Globus pallidus (tissue), 1 donor: ENCODE results near the gene PNPLA2.
A peak's percentile ranks its signal among the peaks of the same experiment; 100 is the strongest.

Experiments
- DNase-seq: peaks from one replicate; pipeline ENCODE4 v3.0.0-alpha.2; 2015; ENCODE audit warnings: low spot score

PNPLA2 gene

GRCh38 chr11:844693-845644, 26.3 kb downstream of the PNPLA2 start:
- DNase-seq, result no peak

- DNase-seq, result no peak
Observed at GRCh38 chr11:845872-846495, 27.3 kb downstream of the PNPLA2 start.

DNA sequence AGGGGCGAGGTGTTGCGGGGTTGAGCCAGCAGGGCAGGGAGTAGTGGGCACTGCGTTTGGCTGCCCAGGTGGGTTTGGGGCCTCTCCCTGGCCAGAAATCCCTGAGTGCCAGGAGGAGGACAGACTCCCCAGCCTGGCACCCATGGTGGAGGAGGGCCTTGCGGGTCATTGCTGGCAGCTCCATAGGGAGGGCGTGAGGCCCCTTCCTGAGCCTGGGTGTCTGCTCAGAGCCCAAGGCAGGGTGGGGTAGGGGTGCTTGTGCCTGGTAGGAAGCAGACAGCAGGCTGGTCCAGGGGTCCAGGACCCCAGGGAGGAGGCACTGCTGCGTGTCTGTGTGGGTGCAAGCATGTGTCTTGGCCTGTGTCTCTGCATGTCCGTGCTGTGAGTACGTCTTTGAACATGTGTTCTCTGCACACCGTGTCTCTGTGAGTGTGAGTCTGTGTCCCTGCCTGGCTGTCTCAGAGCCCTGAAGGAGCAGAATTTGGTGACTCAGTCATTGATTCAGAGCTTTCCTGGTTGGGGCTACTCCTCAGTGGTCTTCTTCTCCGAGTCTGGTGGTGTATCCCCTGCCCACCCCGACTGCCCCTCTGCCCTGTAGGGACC, 27.9 kb downstream of the PNPLA2 start:
- DNase-seq, result no peak

DNA sequence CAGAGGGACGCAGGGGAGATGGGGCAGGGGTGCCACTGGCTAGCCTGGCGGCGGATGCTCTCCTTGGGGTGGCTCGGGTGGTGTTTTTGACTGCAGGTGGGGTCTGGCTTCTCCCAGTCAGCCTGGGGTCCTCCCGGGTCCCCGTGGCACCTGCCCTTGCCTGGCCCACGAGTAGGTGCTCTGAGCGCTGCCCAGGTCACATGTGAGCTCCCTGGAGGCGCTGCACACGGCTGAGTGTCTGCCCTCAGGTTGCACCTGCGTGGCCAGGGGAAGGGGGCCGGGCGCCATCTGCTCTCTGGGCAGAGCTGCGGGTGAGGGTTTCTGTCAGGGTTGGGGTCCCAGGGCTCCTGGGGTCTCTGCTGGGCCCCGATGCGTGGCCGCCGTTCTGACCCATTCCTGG, 29.2 kb downstream of the PNPLA2 start:
- DNase-seq, result no peak

DNA sequence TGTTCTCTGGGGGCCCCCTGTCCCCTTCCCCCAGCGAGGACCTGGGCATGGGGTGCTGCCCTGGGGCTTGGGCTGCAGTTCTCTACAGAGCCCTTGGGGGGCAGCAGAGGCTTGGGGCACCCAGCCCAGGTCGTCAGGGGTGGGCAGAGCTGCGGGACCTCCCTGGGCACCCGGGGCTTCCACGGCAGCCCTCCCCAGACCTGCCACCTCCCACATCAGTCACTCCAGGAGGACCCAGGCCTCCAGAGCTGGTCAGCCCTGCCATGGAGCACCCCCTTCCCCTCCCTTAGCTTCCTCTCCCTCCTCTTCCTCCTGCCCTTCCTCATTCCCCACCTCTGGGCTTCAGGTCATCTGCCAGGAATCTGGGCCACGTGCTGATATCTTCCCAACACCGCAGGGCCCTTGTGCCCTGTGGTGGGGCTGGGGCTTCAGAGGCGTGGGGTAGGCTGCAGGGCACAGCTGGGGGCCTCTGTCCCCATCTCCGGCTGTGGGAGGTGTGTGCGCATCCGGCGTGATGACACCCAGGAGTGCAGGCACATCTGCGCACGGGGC, 29.7 kb downstream of the PNPLA2 start:
- DNase-seq, result no peak

- no peak for DNase-seq
Observed at GRCh38 chr11:849104-849824, 30.6 kb downstream of the PNPLA2 start.

DNA sequence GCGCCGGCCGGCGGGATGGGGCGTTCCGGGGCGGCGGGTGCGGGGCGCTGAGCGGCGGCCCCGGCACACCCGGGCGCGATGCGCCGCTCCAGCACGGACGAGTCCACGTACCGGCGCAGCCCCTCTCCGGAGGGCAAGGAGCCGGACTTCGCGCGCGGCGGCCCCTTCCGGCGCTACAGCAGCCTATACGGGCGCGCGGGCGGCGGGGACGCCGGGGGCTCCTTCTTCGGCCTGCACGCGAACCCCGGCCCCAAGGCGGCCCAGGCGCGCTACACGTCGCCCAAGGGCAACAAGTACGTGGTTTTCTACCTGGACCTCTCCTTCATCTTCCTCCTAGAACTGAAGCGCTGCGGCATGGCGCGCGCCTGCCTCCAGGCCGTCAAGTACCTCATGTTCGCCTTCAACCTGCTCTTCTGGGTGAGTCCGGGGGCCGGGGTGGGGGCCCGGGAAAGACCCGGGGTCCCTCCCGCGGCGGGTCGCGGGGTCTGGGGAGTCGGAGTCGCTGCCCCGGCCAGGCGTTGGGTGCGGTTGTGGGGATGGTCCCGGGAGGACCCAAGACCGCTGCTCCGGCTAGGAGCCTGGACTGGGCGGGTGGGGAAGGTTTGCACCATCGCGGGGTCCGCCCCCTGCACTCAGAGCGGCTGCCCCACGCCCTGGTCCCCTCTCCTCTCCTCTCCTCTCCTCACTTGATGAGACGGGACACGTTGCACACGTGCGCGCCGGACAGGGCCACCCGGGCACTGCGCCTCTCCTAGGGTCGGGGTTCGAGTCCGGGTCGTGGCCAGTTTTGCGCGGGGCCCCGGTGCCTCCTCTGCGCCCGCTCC, 31.4 kb downstream of the PNPLA2 start:
- no peak for DNase-seq

- no peak for DNase-seq
Observed at GRCh38 chr11:850775-851763, 32.4 kb downstream of the PNPLA2 start.

- no peak for DNase-seq
Observed at GRCh38 chr11:852762-853161, 34.0 kb downstream of the PNPLA2 start.

DNA sequence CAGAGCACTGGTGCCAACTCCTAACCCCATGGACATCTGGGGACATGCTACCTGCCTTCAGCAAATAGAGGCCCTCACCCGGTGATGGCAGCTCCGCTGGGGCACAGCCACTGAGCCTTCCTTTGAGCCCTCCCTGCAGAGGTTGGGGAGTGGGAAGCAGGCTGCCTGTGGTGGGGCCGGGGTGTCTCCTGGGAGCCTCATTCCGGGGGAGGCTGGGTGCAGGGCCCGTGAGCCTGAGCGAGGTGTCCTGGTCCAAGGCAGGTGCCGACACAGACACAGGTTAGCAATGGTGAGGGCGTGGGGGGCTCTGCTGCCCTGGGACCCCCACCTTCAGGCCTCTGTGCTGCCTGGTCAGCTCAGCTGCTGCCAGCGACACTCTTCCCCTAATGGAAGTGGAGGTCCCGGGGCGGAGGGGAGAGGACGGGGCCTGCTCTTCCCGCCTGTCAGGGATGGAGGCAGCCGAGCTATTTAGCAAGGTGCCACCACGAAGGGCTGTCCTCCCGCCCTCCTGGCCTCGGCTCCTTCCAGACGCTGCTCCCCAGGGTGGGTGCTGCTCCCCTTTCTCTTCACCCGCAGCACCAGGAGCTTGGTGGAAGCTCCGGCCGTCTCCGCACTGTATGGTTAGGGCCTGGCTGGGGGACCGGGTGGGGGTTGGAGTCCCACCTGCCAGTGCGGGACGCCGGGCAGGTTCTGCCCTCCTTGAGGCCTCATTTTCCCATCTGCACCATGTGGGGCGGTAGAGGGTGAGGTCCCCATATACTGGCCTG, 35.2 kb downstream of the PNPLA2 start:
- DNase-seq, result no peak

DNA sequence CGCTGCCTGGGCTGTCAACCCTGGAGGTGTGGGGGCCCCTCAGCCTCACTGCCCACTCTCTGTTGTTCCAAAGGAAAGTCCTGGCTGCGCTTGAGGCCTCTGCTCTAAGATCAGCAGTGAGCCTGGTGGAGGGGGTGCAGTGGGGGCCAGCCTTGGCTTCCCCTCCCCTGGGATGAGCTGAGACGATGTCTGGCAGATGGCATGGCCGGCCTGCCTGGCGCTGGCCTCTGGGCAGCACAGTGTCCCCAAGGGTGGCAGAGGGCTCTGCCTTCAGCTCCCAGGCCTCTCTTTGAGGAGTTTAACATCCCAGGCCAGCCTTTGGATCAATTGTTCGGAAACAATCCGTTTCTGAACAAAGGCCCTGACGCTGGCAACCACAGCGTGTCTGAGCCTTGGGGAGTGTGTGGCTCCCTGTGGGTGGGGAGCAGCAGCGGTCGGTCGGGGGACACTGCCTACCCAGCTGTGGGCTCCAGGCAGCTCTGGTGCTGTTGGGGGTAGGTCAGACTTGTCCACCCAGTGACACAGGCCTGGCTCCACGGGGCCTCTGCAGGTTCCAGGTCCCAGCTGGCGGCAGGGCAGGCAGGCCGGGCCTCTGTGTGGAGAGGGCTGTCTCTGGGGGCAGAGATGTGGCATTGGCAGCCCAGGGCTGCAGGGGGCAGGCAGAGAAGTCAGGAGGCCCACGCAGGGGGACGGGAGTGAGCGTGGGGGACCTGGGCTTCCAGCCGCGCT, 36.1 kb downstream of the PNPLA2 start:
- no peak for DNase-seq

- no peak for DNase-seq
Observed at GRCh38 chr11:855330-855674, 36.6 kb downstream of the PNPLA2 start.

GRCh38 chr11:855796-856195, 37.1 kb downstream of the PNPLA2 start:
- no peak for DNase-seq

DNA sequence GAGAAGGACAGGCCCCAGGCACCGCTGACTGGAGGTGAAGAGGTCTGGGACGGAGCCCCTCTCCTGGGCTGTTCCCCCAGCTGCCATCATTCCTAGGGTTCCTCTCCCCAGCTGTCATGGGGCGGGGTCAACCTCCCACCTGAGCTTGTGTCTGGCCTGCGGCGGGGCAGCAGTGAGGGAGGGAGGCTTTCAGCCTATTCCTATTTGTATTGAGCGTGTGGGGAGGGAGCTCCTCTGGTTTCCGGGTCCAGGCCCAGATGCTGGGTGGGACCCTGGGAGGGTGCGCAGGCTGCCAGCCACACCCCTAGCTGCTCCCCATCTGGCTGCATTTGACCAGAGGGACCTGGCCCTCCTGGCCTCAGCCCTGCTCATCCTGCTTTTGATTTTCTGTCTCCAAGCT, 37.7 kb downstream of the PNPLA2 start:
- DNase-seq, result no peak

- DNase-seq, result no peak
Observed at GRCh38 chr11:858053-858761, 39.5 kb downstream of the PNPLA2 start.

GRCh38 chr11:858762-859339, 40.1 kb downstream of the PNPLA2 start:
- no peak for DNase-seq

GRCh38 chr11:859394-860131, 40.8 kb downstream of the PNPLA2 start:
- DNase-seq, result peak; percentile 31
